HK-2 (cell line): ENCODE results near the gene IGF2BP3.
"Not testable (repeated sequence)": the region's sequence is repeated elsewhere in the genome, so short reads cannot be mapped to it uniquely, and the experiment has no call there.

Experiments
- DNase-seq: peaks from one replicate; pipeline ENCODE4 v3.0.0-alpha.2; 2018; ENCODE audit not compliant: unreplicated experiment

The IGF2BP3 gene

GRCh38 chr7:23470330-23471105 lies at the start of gene IGF2BP3:
TSS of gene IGF2BP3 (minus strand) at chr7:23470491. CDS start at chr7:23470110, 381 bp downstream.
- DNase-seq: peak; percentile 94

- DNase-seq: no peak
Measured at GRCh38 chr7:23514755-23515154, 44.5 kb upstream of the IGF2BP3 start.

- not testable (repeated sequence) for DNase-seq
Measured at GRCh38 chr7:23513746-23514145, 43.5 kb upstream of the IGF2BP3 start.

- DNase-seq: no peak
Measured at GRCh38 chr7:23494009-23494408, 23.7 kb upstream of the IGF2BP3 start.

- no peak for DNase-seq
Measured at GRCh38 chr7:23491502-23491901, 21.2 kb upstream of the IGF2BP3 start.

GRCh38 chr7:23490357-23491135 lies 20.3 kb upstream of the IGF2BP3 start:
- DNase-seq: no peak

GRCh38 chr7:23488714-23489113 lies 18.4 kb upstream of the IGF2BP3 start:
- DNase-seq: not testable (repeated sequence)

GRCh38 chr7:23487670-23488069 lies 17.4 kb upstream of the IGF2BP3 start:
- DNase-seq: no peak

GRCh38 chr7:23486002-23486773 lies 15.9 kb upstream of the IGF2BP3 start:
- DNase-seq: no peak

- no peak for DNase-seq
Measured at GRCh38 chr7:23482686-23483085, 12.4 kb upstream of the IGF2BP3 start.

GRCh38 chr7:23477962-23478866 lies 7.9 kb upstream of the IGF2BP3 start:
- DNase-seq: no peak

- no peak for DNase-seq
Measured at GRCh38 chr7:23477157-23477499, 6.8 kb upstream of the IGF2BP3 start.

- DNase-seq: no peak
Measured at GRCh38 chr7:23476286-23477156, 6.2 kb upstream of the IGF2BP3 start.

GRCh38 chr7:23475576-23475839 lies 5.2 kb upstream of the IGF2BP3 start:
- DNase-seq: no peak

- DNase-seq: no peak
Measured at GRCh38 chr7:23474829-23475575, 4.7 kb upstream of the IGF2BP3 start.

GRCh38 chr7:23474094-23474828 lies 4.0 kb upstream of the IGF2BP3 start:
- DNase-seq: peak; percentile 98

- no peak for DNase-seq
Measured at GRCh38 chr7:23473844-23474093, 3.5 kb upstream of the IGF2BP3 start.

GRCh38 chr7:23472956-23473843 lies 2.9 kb upstream of the IGF2BP3 start:
- DNase-seq: no peak
